ENCODE results near the gene FRAS1.

DNA sequence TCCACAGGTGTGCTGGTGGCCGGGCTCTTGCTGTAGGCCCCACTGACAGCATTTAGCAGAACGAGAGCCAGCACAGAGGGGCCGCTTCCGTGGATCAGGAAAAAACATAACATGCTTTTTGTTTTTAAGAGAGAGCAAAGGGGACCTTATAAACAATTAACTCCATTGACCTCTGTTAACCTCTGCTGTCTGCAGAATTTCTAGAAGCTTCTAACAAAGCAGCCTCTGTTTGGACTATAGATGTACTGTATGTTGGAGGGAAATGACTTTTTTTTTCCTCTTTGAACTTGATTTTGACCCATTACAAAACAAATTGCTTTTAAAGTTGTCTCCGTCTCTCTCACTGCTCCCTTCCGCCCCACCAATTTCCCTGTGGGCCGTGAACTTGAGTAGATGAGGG lies 210.7 kb downstream of the FRAS1 start:
- TF ChIP-seq, protein P1, sequence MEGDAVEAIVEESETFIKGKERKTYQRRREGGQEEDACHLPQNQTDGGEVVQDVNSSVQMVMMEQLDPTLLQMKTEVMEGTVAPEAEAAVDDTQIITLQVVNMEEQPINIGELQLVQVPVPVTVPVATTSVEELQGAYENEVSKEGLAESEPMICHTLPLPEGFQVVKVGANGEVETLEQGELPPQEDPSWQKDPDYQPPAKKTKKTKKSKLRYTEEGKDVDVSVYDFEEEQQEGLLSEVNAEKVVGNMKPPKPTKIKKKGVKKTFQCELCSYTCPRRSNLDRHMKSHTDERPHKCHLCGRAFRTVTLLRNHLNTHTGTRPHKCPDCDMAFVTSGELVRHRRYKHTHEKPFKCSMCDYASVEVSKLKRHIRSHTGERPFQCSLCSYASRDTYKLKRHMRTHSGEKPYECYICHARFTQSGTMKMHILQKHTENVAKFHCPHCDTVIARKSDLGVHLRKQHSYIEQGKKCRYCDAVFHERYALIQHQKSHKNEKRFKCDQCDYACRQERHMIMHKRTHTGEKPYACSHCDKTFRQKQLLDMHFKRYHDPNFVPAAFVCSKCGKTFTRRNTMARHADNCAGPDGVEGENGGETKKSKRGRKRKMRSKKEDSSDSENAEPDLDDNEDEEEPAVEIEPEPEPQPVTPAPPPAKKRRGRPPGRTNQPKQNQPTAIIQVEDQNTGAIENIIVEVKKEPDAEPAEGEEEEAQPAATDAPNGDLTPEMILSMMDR (IDR thresholded peaks at IDR 0.05): no peak
- TF ChIP-seq EP300 (IDR thresholded peaks at IDR 0.05) (no peak), POLR2A (IDR thresholded peaks at IDR 0.05) (no peak)

Data from ovary (tissue), 3 donors.